GM03348 (cell line): ENCODE data around the gene POLR2C.
"Not testable (repeated sequence)": the region's sequence is repeated elsewhere in the genome, so short reads cannot be mapped to it uniquely, and the experiment has no call there.

Source experiments
- DNase-seq: peaks from one replicate; pipeline ENCODE4 v3.0.0; 2012; ENCODE audit warnings: low spot score

Gene POLR2C

DNA sequence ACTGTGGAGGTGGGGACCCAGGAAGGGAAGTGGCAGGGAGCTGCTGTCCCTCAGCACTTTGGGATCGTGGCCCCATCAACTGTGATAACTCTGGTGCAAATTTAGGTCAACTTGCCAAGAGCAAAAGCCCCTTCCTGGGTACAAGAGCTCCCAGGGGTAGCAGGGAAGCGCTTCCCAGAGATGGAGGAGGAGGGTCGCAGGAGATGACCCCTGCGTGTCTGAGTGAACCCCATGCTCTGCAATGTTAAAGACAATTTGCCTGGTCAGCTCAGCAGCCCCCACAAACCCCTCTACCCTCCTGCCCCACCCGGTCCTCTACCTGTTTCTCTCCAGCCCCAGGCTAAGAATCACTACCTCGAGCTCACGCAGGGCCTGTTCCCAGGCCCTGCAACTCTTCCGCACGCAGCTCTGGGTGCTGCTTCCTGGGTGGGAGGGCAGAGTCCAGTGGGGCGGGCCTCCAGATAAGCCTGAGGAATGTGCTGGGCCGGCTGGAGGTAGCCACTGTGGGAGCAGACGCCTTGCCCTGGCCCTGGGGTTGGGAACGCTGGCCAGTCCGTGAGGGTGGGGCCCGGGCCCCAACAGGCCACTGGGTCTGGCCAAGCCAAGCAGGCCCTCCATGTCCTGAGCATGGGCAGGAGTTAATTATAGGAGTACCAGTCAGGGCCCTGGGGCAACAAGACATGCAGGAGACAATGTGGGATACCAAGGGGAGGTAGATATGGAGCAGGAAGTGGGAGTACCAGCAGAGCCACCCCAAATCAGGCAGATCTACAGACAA lies 17.7 kb downstream of the POLR2C start:
- DNase-seq, result peak; percentile 92

GRCh38 chr16:57480754-57481230 lies 18.3 kb downstream of the POLR2C start:
- no peak for DNase-seq

- no peak for DNase-seq
Measured at GRCh38 chr16:57481421-57481820, 18.9 kb downstream of the POLR2C start.

DNA sequence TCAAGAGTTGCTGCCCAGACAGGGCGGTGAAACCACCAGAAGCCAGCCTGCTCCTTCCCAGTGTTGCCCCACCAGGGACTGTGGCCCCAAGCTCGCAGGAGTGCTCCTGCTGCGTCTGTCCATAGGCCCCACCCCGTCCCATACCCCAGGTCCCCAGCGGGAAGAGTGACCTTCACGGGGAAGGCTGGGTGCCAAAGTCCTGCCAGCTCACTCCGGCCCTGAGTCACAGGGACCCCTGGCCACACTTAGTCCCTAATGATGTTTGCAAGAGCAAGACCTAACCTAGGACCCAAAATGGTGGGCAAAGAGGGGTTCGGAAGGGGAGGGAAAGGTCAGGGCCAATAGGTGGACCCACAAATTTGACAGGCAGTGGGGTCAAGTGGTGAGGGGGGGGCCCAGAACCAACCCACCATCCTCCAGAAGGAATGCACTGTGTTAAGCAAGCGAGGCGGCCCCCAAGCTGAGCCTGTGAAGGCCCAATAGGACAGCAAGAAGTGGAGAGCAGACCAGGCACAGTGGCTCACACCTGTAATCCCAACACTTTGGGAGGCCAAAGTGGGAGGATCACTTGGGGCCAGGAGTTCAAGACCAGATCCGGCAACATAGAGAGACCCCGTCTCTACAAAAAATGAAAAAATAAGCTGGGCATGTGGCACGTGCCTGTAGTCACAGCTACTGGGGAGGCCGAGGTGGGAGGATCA lies 20.5 kb downstream of the POLR2C start:
- DNase-seq, result no peak

DNA sequence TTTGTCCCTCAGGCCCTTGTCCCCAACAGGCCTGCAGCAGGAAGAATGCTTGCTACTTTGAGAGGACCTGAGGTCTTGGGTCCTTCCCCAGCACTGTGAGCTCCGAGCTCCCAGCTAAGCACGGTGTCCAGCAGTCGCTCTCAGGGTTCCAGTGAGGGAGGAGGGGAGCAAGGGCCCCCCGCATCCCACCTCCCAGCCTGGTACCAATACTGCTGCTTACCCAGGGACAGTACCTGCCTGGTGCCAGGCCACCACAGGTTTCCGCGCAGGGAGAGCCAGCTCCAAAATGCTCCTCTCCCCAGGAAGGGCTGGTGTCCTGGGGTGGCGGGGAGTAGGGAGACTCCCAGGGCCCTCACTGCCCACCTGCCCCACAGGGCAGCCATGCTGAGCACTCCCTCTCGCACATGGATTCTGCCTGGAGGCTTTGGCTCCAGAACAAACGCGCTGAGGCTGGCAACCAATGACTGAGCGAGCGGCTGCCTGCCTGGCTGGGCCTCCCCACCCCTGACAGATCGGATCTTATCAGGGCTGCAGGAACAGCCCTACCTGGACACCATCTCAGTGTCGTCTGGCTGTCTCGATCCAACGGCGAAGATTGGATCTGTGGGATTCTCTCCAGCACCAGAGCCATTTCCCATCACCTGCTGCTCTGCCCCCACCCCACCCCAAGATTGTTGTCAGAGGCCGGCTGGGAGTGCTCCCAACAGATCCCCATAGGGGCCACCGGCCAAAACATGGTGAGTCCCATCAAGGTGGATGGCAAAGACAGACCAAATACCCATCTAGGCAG lies 21.4 kb downstream of the POLR2C start:
- DNase-seq, result no peak

GRCh38 chr16:57484515-57485005 lies 22.1 kb downstream of the POLR2C start:
- DNase-seq, result no peak

DNA sequence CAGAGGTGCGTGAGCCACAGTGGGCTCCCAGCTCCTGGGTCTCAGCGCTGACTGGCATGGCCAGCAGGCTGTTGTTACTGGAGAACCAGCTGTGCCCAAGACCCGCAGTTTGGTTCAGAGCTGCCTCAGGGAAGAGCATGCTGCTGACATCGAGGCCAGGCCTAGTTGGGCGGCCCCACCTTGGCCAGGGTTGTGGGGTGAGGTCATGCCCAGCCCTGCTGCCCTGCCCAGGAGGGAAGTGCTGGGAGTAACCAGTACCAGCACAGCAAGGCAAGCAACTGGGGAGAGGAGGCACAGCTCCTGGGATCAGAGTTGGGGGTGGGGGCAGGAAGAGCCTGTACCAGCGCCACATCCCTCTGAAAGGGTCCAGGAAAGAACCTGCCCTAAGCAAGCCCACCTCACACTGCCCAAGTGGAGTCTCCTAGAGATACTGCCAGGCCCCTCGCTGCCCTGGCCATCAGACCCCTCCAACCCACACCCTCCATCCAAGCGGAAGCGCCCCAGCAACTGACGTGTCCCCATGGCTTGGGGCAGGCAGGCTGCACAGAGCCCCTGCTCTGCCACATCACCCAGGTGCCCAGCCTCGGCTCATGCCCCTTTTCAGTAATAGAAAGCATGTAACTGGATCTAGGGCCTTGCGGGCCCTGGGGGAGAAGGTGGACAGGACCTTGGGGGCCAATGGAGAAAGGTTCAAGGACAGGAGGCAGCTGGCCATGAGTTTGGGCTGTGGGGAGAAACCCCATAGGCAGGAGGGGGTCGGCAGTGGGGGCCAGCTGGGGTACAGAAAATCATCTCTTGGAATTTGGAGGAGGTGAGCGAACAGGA lies 22.8 kb downstream of the POLR2C start:
- DNase-seq, result no peak

DNA sequence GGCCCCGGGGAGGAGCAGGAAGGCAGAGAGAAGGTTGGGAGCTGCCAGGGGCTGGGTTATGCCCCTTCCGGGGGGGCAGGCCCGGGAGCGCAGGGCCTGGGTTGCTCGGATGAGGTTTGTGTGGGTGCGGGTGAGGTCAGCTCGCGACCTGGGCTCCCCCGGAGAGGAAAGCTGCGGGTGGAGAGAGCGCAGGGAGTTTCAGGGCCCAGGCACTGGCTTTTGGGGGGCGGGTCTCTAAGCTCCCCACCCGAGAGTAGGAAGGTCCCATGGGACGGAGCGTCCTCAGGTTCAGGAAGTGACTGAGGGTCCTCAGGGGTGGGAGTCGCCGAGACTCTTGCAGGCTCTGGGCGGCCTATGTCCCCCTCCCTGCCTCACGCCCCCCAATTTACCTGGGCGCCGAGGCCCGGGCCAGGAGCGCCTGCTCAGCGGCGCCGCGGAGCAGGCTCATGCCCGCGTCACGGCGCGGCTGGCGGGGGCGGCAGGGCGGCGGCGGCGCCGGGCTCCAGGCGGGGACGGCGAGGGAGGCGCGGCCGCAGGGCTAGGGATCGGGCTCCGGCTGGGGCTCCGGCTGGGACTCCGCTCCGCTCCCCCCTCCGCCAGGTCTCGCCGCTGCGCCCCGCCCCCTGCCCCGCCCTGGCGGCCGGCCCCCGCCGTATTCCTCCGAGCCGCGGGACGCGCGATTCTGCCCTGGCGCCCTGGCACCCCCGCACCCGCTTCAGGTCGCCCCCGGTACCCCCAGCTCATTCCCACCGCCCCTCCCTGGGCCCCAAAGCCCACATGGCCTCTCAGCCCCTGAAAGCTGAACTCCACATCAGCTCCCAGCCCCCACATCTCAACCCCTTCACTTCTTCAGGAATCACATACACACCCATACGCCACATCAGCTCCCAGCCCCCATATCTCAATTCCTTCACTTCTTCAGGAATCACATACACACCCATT lies 23.7 kb downstream of the POLR2C start, which contains the start of gene DOK4:
Gene DOK4 (minus strand): TSS at position 578 of the 942 bp plus-strand sequence. CDS start 6,986 bp downstream, outside the sequence.
- peak; percentile 99 for DNase-seq

DNA sequence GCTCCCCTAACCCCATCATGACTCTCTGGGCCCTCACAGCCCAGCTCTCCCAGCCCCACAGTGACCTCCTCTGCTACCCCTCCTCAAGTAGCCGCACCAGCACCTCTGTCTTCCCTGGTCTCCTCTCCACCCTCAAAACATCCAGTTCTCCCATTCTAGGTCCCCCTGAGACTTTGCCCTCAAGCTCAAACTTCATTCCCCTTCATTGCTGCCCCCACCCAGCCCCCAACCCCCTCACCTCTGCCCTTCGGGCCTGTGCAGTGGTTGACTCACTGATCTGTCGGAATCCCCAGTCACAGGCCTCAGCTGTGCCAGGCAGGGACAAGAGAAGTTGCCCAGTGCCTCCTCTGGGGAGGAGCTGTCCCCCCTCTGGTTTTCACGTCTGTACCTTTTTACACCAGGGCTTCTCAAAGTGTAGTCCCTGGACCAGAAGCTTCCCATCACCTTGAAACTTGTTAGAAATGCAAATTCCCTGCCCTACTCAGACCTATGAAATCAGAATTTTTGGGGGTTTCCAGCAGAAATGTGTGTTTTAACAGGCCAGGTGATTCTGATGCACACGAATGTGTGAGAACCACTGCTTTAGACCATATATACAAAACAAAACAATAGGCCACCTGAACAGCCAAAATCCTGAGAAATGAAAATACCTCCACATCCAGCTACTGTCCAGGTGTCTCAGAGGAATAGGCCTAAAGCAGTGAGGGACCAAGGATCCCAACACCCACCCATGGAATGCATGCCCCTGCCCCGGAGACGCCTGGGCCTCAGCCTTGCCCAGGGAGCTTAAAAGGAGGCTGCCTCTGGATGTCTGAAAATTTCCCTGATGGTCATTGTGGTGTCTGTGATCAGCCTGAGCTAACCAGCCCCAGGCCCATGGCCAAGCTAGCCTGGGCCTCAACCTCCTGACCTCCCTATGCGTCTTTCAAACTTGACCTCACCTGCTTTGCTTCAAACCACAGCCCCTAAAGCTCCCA lies 24.7 kb downstream of the POLR2C start:
- peak; percentile 13 for DNase-seq

GRCh38 chr16:57489229-57489628 lies 26.8 kb downstream of the POLR2C start:
- DNase-seq, result no peak

GRCh38 chr16:57493767-57494166 lies 31.3 kb downstream of the POLR2C start:
- no peak for DNase-seq

GRCh38 chr16:57497121-57497520 lies 34.6 kb downstream of the POLR2C start:
- no peak for DNase-seq

DNA sequence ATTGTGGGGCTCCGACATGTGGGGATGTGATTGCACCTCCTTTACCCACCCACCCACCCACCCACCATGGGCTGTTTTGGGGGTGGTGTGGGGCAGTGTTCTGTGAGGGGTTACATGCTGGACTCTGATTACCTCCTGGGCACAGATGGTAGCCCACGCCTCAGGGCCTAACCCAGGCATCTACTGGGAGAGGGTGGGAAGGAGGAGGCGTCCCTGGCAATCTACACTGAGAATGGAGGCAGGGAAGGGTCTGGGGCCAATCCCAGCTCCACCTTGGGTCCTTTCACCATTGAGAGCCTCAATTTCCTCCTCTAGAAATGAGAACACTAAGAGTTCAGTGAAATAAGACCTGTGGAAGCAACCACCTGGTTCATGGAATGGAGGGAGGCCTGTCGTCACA lies 35.6 kb downstream of the POLR2C start:
- DNase-seq, result no peak

DNA sequence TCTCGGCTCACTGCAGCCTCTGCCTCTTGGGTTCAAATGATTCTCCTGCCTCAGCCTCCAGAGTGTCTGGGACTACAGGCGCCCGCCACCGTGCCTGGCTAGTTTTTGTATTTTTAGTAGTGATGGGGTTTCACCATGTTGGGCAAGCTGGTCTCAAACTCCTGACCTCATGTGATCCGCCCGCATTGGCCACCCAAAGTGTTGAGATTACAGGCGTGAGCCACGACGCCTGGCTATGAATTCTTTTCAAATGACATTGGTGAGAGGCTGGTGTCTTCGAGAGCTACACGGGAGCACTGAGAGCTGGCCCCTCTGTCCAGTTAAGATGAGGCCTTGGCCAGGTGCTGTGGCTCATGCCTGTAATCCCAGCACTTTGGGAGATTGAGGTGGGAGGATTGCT lies 37.5 kb downstream of the POLR2C start:
- DNase-seq, result not testable (repeated sequence)

- peak; percentile 3 for DNase-seq
Measured at GRCh38 chr16:57500578-57501111, 38.2 kb downstream of the POLR2C start.

DNA sequence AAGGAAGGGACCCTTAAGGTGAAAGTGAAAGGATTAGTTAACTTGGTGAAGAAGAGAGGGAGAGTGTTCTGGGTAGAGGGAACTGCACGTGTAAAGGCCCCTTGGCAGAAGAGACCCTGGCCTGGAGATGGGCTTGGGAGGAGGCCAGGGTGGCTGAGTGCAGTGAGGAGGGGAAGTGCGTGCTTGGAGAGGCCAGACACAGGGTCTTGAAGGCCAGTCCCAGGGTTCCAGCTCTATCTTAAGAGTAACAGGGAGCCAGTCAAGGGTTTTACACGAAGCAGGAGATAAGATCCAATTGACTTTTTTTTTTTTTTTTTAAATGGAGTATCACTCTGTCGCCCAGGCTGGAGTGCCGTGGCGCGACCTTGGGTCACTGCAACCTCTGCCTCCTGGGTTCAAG lies 39.0 kb downstream of the POLR2C start:
- no peak for DNase-seq

GRCh38 chr16:57502048-57502775 lies 39.7 kb downstream of the POLR2C start:
- DNase-seq, result no peak

- DNase-seq, result no peak
Measured at GRCh38 chr16:57503366-57503765, 40.9 kb downstream of the POLR2C start.
